Diencephalon (tissue), 1 donor: ENCODE measurements around the gene ZNF862. TPM values are rescaled to one million over a fixed set of nuclear protein-coding genes. Genes with fewer than 3 reads are reported as not detected.

Experiments used
- small RNA-seq: library from RNA; depleted of rRNA; stranded (forward); fragments of <200 nt; gene quantifications from one replicate; pipeline ENCODE3, GENCODE V24; 2014
- total RNA-seq: library from RNA; depleted of rRNA; stranded (reverse); fragments of >200 nt; gene quantifications from one replicate; pipeline ENCODE4 v1.2.3, GENCODE V29; 2014

The ZNF862 gene
- 14.8 TPM for total RNA-seq

GRCh38 chr7:149838224-149838991 lies at the start of gene ZNF862:
ZNF862 (plus strand) TSS chr7:149838375; CDS start chr7:149838612, 237 bp downstream.

GRCh38 chr7:149873074-149873969 lies 35.1 kb downstream of the ZNF862 start, which contains the start of gene ATP6V0E2:
ATP6V0E2 (plus strand) TSS chr7:149873969; CDS start chr7:149874066, 97 bp downstream.

Small RNAs within 50 kb of the gene (small RNA-seq; reads per million reads assigned to genes)
- not detected for gene AC093458.1

Other genes starting within 250 kb of the ZNF862 start
- 3.2 TPM for gene ZNF467, start 64.8 kb upstream of the ZNF862 start, total RNA-seq
- 211 TPM for gene ATP6V0E2, start 35.6 kb downstream of the ZNF862 start, total RNA-seq